ENCODE data around the gene MRPL17.

Gene MRPL17

DNA sequence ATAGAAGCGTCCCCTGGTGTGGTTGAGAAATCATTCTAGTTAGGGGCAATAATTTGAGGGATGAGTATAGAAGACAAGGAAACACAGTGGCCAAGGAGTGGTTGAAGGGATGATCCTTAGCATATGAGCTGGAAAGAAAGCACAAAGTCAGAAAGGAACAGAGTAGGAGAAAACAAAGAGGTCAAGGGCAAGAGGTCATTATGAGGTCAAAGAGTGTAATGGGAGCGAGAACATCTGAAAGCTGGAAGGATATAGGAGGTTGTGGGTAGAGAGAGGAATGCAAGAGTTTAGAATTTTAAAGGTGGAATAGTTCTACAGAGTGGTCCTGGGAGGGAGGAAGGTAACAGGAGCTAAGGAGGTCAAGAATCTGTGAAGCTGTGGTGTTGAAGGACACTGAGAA, 29.5 kb downstream of the MRPL17 start:
- no peak for DNase-seq

DNA sequence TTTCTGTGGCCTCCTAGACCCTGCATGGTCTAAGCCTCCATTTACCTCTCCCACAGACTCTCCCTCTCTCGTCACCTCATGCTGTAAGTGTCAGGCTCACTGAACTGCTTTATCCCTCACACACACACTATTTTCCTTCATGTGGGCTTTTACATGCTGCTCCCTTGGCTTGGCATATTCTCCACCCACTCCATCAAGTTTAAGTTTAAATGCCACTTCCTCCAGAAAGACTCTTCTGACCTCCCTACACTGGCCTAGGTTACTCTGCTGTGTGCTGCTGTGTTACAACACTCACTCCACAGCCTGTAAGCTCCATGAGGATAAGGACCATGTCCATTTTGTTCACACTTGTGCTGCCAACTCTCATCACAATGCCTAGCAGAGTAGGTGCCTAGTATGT, 30.0 kb downstream of the MRPL17 start:
- DNase-seq, result no peak

DNA sequence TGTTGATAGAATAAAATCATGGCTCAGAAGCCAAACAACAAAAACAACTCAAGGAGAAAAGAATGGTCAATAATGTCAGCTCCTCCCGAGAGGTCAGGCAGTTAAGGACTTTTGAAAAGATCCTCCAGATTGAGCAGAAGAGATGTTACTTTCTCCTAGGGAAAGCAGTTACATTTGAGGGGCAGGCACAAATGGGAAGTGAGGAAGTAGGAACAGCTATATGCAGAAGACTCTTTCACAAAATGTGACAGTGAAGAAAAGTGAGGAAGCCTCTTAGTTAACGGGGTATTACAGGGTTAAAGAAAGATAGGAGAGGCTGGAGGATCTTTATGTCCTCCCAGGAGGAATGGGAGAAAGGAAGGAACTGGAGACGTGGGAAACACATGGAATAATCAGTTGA, 31.0 kb downstream of the MRPL17 start:
- no peak for DNase-seq

DNA sequence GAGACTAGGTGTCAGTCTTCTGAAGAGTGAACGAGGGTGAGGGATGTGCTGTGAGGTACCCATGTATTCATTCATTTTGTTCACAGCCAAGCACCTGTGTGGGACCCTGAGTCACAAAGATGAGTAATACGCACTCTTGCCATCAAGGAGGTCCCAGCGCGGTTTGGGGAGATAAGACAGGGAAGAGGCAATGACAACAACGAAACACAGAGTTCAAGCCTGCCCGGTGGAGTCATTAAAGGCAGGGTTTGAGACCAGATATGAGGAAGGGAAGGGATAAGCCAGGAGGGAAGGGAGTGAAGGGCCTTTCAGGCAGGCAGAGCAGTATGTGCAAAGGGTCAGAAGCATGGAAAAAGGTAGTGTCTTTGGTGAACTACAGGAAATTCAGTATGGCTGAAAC, 32.2 kb downstream of the MRPL17 start:
- DNase-seq, result no peak

DNA sequence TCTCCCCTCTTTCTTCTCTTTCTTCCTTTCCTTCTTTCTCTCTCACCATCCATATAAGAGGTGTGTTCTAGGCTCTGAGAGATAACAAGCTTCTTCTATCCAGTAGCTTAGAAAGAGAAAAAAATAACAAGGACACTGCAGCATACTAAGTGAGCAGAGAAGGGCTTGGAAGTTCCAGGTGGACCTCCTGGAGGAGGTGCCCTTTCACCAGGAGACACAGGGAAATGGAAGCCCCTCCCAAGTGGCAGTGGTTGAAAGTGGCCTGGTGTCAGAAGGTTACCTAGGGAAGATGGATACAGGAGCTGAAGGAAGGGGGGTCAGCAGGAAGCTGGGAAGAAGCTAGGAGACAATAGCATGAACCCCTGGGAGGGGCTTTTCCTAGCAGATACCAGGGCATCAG, 33.0 kb downstream of the MRPL17 start:
- no peak for DNase-seq

DNA sequence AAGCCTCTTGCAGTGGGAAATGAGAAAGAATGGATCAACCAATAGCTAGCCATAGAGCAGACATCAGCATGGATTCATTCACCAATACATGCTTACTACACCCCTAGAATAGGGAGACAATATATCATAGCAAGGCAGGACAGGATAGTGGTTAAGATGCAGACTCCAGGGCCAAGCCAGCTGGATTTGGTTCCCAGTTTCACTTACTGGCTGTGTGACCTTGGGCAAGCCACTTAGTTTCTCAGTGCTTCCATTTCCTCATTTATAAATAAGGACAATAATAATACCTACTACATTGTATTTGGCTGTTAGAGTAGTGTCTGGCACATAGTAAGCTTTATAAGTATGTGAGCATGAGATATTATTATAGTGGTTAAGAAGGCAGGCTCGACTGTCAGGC, 34.6 kb downstream of the MRPL17 start:
- no peak for DNase-seq

DNA sequence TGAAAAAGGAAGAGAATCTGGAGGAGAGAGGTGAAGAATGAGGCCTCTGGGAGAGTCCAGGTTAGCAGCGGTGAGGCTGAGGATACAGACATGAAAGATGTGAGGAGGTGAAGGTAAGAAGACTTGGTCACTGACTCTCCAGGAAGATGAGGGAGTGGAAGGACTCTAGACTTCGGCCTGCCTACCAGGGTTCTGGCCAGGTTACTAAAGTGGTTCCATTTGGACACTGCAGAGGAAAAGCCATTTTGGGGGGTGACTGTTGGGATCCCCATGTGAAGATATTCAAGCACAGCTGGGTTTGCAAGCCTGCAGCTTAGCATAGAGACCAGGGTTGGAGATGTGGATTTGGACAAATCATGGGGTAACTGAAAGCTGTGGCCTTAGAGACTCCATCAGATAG, 35.3 kb downstream of the MRPL17 start:
- no peak for DNase-seq

DNA sequence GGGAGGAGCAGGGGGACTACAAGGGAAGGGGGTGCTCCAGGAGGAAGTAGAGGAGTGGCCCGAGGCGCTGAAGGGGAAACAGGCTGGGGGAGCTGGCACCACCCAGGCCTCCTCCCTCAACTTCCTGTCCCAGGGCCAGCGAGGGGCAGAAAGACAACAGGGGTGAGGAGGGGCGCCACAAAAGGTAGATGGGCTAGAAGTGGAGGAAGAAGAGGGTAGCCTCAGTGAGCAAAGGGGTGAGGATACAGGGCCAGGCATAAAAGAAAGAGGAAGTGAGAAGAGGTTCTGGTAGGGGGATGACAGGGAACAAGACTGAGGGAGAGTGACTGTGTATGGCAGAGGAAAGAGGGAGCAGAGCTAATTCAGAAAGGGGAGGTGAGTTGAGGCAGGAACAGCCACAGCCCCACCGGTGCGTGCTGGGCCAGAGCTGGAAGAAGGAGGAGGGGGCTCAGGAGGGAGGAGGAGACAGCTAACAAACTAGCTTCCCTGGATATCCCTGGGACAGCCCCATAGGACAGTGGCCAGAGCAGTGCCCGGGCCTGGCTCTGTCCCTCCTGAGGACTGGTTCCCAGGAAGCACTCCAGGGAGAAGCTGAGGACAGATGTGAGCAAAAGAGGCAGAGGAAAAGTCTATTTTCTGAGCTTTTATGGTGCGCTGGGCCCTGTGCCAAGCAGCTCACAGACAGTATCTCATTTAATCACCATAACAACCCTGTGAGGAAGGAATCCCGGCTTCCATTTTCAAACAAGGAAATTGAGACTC, 36.0 kb downstream of the MRPL17 start:
- no peak for DNase-seq

DNA sequence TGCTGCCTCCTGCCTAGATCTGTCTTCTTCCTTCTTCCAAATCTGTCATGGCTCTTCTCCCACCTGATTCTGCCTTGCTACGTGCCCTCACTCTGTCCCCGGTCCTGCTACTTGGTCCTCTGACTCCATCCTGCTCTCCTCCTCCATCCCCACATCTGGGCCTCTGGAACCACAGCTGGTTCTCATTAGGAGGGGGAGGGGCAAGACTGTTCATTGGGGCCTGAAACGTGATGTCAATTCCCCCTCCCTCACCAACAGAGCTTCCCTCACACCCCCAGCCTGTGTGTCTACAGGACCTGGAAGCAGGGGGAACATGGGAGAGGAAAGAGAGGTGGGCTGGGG, 36.6 kb downstream of the MRPL17 start:
- no peak for DNase-seq

DNA sequence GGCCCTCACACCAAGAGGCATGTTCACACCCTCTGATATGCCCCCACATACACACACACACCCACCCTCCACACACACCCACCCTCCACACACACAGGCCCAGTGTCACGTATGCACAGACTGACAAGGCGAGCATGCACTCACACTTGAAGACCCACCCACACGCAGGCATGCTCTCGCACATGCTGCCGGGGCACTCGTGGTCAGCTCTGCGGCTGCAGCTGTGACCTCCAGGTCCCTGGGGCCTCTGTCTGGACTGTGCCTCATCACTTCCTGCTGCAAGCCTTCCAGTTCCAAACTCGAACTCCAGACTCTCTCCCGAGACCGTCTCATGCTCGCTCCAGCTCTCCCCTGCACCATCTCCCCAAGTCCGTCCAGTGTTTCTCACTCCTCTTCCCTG, 37.1 kb downstream of the MRPL17 start:
- no peak for DNase-seq

DNA sequence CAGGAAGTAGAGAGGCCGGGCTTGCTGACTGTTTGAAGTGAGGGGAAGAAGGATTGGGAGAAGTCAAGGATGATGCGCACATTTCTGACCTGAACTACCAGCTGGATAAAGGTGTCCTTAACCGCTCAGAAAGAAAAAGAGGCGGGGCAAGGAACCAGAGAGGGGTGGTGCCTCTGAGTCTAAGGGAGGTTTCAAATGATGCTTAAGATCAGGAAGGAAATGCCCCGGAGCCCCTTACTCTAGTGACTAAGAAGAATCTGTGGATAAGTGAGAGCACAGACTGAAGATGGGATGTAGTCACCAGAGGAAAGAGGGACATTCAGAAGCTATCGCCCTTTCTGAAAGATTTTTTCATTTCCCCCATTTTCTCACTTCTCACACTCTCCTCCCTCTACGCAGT, 40.2 kb downstream of the MRPL17 start:
- DNase-seq, result no peak

DNA sequence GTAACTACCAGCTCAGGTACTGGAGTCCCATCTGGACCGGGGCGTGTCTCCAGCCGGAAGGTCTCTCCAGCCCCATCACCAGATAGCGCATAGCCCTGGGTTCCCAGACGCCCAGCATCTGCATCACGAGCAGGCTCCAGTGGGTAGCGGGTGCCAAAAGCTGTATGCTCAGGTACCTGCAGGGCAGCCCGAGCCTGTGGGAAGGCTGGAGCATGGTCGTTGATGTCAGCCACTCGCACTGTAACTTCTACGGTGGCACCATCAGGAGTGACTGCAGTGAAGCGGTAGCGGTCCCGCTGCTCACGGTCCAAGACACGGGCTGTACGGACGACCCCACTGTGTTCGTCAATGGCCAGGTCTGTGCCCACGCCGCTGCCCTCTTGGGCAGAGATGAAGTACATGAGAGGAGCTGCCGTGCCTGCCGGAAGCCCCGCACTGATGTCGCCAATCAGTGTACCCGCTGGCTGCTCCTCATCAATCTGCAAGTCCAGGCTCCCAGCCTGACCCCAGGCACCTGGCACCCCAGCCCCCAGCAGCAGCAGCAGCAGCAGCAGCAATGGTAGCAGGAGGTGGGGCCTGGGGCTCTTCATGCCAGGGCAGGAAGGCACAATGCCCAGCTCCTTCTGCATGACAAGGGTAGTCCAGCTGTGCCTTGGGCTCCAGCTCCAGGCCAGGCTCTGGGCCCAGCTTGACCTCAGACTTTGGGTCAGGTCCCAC, 42.0 kb downstream of the MRPL17 start:
- no peak for DNase-seq

DNA sequence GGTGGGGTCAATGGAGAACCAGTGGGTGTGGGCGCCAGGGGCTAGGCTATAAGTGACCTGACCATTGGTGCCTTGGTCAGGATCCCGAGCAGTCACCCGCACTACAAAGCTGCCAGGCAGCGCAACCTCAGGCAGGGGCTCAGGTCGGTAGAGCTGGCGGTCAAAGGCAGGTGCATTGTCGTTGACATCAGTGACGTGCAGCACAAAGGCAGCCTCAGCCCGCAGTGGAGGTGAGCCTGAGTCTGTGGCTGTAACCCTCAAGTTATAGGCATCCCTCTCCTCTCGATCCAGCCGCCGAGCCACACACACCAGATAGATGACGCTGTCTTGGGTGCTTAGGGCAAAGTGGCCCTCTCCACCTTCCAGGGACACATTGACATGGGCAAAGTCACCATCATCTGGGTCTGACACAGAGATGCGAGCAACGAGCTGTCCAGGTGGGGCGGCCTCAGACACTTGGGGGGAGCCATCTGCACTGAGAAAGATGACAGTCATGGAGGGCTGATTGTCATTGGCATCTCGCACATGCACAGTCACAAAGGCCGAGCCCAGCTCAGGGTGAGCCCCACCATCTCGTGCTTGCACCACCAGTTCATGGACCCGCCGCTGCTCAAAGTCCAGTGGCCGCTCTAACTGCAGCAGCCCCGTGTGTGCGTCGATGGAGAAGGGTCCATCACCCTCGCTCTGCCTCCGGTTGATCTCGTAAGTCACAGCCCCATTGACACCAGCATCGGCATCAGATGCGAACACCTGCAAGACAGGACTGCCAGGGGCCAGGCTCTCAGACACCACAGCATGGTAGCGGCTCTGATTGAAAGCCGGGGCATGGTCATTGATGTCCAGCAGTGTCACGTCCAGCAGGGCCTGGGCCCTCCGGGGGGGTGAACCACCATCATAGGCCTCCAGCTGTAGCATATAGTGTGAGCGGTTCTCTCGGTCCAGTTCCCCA, 42.8 kb downstream of the MRPL17 start:
- no peak for DNase-seq

DNA sequence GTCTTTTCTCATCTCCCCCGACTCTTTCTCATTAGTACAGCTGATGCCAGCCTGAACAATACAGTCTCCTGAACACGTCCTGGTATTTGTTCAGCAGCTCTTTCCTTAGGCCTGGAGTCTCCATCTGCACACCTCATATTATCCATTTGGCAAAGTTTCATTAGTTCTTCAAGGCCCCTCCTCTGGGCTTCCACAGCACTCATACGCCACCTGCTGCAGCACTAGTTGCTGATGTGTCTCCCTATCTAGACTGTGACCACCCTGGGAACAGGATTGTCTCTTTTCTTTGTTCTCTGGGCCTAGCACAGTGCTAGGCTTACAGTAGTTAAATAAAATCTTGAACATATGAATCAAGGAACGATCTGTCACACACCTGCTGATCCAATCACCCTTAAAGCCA, 44.7 kb downstream of the MRPL17 start:
- DNase-seq, result no peak

DNA sequence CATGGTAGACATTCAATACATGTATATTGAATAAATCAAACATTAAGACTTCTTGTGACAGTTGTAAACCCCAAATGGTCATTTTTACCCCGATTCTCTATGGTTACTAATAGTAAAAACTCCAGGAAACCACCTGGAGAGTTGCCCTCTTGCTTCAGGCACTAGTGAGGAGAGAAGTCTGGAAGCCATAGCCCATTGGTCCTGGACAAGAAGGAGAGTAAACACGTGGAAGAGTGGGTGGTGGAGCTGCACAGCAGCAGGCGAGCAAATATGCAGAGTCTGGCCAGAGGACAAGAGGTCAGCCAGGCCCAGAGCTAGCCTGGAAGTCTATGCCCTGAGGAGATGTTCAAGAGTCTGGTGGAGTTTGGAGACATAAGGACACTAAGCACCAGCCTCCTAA, 45.3 kb downstream of the MRPL17 start:
- DNase-seq, result no peak

DNA sequence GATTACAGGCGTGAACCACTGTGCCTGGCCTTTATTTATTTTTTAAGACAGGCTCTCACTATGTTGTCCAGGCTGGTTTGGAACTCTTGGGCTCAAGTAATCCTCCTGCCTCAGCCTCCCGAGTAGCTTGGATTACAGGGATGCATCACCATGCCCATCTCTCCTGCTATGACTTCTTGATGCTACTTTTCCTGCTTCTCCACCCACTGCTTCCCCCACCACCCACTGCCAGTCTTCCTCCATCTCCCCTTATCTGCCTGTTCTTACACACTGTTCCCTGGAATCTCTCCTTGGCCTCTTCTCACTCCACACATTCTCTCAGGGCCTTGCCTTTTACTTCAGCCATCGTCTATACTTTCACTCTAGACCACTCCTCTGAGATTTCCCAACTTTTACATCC, 46.7 kb downstream of the MRPL17 start:
- no peak for DNase-seq

DNA sequence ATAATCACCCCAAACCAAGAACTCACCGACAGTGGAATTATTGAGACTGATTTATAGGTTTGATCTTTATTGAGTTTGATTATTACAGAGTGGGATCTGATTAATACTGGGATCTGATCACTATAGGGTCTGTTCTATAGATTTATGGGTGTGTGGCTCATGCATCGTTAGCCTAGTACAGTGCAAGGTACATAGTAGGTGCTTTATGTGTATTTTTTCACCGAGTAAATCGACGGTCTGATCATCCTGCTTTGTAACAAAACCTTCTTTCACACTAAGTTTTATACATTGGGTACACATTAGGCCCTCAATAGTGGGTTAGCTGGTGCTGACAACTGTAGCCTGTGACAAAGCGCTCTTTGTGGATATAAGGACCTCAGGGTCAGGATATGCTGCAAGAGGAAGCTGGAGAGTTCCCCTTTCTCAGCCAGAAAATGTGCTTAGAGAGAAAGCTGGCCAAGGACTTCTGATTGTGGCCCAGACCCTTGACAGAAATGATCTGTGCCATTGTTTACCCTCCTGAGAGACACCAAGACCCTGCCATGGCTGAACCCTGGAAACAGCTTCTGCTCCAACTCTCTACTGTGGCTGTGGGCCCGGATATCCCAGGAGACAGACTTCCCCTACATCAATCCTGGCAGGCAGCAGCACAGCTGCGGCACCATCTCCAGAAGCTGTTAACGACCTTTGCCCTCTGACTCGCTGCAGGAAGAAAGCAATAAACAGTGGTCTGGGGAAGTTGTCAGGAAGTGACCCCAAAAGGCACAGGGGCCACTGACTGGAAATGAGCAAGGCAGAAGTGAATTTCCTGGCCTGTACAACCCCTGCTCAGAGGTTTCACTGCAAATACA, 47.8 kb downstream of the MRPL17 start:
- DNase-seq, result no peak

DNA sequence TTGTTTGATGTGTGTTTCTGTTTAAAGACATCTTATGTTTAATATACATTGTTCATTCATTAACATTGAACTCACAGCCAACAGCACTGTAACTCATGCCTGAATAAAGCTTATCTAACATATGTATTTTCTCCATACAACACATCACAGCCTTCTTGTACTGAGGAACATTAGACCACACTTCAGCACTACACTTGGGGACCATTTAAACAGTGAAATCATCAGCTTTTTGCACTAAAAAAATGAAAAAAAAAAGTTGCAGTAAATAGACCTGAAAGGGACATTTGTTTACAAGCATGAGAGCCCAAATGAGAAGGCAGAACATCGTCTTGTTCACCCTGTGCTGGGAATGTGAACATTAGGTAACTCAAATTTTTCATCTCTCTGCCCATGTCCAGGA, 48.6 kb downstream of the MRPL17 start:
- DNase-seq, result no peak

DNA sequence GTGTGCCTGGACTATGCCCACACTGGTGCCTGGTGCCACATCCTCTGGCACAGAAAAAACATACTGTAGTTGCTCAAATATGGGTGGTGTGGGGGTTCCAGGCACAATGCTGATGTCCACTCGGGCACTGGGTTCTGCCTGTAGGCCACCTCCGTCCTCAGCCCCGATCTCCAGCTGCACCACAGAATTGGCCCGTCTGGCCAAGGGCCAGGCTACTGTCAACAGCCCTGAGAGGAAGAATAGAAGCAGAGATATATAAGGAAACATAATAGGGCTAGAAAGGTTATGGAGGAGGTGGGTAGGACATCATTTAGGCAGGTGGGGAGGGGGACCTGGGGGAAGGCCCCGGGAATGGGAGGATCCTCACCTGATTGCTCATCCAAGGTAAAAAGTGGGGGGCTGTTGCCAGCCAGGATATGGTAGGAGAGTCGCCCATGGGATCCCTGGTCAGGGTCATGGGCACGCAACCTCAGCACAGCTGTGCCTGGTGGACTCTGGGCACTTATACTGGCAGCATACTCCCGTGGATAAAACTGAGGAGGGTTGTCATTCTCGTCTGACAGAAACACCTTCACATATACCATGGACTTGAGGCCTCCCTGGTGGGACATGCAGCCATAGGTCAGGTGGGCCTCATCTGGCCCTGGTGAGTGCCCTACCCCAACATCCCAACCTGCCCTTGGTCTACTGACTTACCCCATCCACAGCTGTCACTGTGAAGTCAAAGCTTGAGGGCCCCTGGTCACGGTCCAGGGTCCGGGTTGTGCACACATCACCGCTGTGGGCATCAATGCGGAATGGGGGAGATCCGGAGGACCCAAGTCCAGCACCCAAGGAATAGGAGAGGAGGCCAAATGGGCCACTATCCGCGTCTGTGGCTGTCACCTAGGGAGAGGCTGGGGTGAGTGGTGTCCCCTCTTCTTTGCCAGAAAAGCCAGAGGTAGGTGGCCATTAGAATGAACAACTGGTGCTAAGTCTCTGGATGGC, 49.4 kb downstream of the MRPL17 start:
- no peak for DNase-seq

DNA sequence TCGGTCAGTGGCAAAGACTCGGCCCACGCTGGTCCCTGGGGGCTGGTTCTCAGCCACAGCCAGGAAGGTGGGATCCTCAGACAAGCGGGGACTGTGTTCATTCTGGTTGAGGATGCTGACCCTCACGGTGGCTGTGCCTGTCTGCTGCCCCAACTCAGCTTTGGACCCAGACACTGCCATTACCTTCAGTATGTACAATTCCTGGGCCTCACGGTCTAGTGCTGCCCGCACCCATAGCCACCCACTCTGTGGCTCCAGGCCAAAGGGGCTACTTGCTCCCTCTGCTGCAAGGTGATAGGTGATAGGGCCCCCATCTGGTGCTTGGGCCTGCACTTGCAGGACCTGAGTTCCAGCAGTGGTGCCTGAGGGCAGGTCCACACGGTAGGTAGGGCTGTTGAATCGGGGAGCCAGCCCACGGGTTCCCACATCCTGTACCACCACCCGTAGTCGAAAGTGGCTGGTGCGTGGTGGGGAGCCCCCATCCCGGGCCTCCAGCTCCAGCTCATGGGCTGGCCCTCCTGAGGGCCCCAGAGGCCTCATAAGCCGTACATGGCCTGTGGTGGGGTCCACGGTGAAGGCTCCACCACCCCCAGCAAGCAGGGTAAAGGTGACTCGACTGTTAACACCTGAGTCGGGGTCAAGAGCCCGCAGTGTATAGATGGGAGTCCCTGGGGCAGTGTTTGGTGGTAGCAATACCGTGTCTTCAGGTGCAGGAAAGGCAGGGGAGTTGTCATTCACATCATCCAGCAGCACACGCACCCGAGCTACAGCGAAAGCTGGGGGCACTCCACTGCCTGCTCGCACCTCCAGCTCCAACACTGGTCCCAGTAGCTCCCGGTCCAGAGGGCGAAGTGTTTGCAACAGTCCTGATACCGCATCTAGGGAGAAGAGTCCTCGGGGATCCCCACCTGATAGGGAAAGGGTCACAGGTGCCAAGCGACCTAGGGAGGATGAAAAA, 50.7 kb downstream of the MRPL17 start:
- no peak for DNase-seq
